Neural progenitor cell (in vitro differentiated cells): ENCODE results near the gene RHO.

ENCODE experiments used
- CTCF ChIP-seq: fragments of 200-600 bp; sonication (generic); IDR thresholded peaks from 2 replicates; pipeline ENCODE4 v1.5.1; 2017; ENCODE audit warnings: antibody characterized with exemption, mild to moderate bottlenecking
- EZH2 ChIP-seq: fragments of 200-600 bp; sonication (generic); IDR thresholded peaks from 2 replicates; pipeline ENCODE4 v1.6.1; 2017; ENCODE audit warnings: antibody characterized with exemption, mild to moderate bottlenecking, moderate library complexity

GRCh38 chr3:129563850-129564535 is 35.6 kb downstream of the RHO start:
- TF ChIP-seq CTCF (no peak), EZH2 (no peak)
